HepG2 (cell line): Measurements from ENCODE around the gene BPIFB6. TPM values are rescaled to one million over a fixed set of nuclear protein-coding genes. Genes with fewer than 3 reads are reported as not detected.

Experiments
- ATAC-seq: fragments of 200-7000 bp; cut with Tn5 transposase; 3 replicates; pipeline ENCODE4 v1.9.1; 2020; ENCODE audit warnings: mild to moderate bottlenecking, moderate library complexity
- BruUV-seq: library from RNA; stranded (reverse); fragments of 400-500 nt; replicated peaks from 2 replicates; lab custom pipeline; 2021; lab: Mats Ljungman, UMichigan
- CTCF ChIA-PET: fragments of 300-600 bp; formaldehyde crosslinking; extraction: SDS; loops from one replicate; lab custom pipeline; 2021; ENCODE audit warnings: low total read pairs, inconsistent platforms, low intra/inter-chr PET ratio; lab: Yijun Ruan, JAX
- POLR2A ChIA-PET: fragments of 350-600 bp; sonication (Branson Sonifier 250); formaldehyde crosslinking; loops from one replicate; lab custom pipeline; 2020; ENCODE audit warnings: antibody characterized with exemption, inconsistent platforms; lab: Yijun Ruan, JAX
- DNase-seq: peaks from one replicate; pipeline ENCODE4 v3.0.0-alpha.2; 2015; ENCODE audit warnings: low spot score
- FAIRE-seq: peaks from 3 replicates; lab custom pipeline; 2011; peaks lifted over from hg19 to GRCh38; lab: Jason Lieb, UNC
- H2AFZ ChIP-seq: one replicate; pipeline ENCODE4 v1.6.1; 2011; ENCODE audit warnings: low read length, inconsistent platforms
- H3K27ac ChIP-seq: fragments of 300-600 bp; 3 replicates; pipeline ENCODE4 v1.8.0; 2011; ENCODE audit warnings: mixed run types, mild to moderate bottlenecking, mixed read lengths, low read length, inconsistent platforms; ENCODE audit not compliant: insufficient read depth; ENCODE audit errors: extremely low read length
- H3K27me3 ChIP-seq, 2 experiments: fragments of 200-600 bp in 1 of 2; 2 replicates in 1 of 2; 3 replicates in 1 of 2; pipeline versions ENCODE4 v1.6.0 to v1.8.0; 2011; ENCODE audit warnings: low read length in 2 of 2, mild to moderate bottlenecking in 2 of 2, moderate library complexity in 2 of 2, inconsistent platforms in 1 of 2; ENCODE audit not compliant: insufficient read depth in 2 of 2, control insufficient read depth in 1 of 2
- H3K36me3 ChIP-seq, 2 experiments: fragments of 200-600 bp in 1 of 2; replicated peaks in 1 of 2; 2 replicates in 1 of 2; 3 replicates in 1 of 2; pipeline versions ENCODE4 v1.5.1 to v1.8.0; 2011; ENCODE audit warnings: low read length in 2 of 2, inconsistent platforms in 1 of 2; ENCODE audit not compliant: insufficient read depth in 2 of 2, control insufficient read depth in 1 of 2
- H3K4me1 ChIP-seq: 2 replicates; pipeline ENCODE4 v1.5.1; 2012; ENCODE audit warnings: low read length, inconsistent platforms; ENCODE audit not compliant: insufficient read depth
- H3K4me2 ChIP-seq: 2 replicates; pipeline ENCODE4 v1.6.0; 2011; ENCODE audit warnings: low read depth, low read length, inconsistent platforms
- H3K4me3 ChIP-seq, 3 experiments: fragments of 200-600 bp in 1 of 3; sonication (generic), shearing (Covaris generic) in 1 of 3; replicated peaks in 1 of 3; 2 replicates each; pipeline ENCODE4 v1.5.1; 2011 to 2016; ENCODE audit warnings: low read length in 3 of 3, inconsistent platforms in 2 of 3, low read depth in 2 of 3, mild to moderate bottlenecking in 2 of 3, control low read depth in 1 of 3, mixed read lengths in 1 of 3; ENCODE audit not compliant: insufficient read depth in 1 of 3
- H3K79me2 ChIP-seq: one replicate; pipeline ENCODE4 v1.6.1; 2011; ENCODE audit warnings: low read length, inconsistent platforms; ENCODE audit not compliant: insufficient read depth
- H3K9ac ChIP-seq: 2 replicates; pipeline ENCODE4 v1.6.0; 2011; ENCODE audit warnings: mild to moderate bottlenecking, low read depth, low read length, inconsistent platforms; ENCODE audit not compliant: insufficient read depth
- H3K9me3 ChIP-seq: 2 replicates; pipeline ENCODE4 v1.5.1; 2012; ENCODE audit warnings: mild to moderate bottlenecking, low read length
- H4K20me1 ChIP-seq: 2 replicates; pipeline ENCODE4 v1.6.0; 2011; ENCODE audit warnings: inconsistent platforms, mild to moderate bottlenecking, low read length, moderate library complexity; ENCODE audit not compliant: insufficient read depth
- BHLHE40 ChIP-seq: IDR thresholded peaks from 2 replicates; pipeline ENCODE4 v1.6.1; 2011; ENCODE audit warnings: low read length, improper control_type of control experiment
- CTCF ChIP-seq: sonication (generic); formaldehyde crosslinking; IDR thresholded peaks from 2 replicates; pipeline ENCODE4 v1.5.0; 2020; ENCODE audit warnings: mild to moderate bottlenecking, missing genetic modification reagents, moderate library complexity
- FOXA1 ChIP-seq, 2 experiments: fragments of 450-650 bp in 1 of 2; sonication (generic) in 1 of 2; formaldehyde crosslinking in 1 of 2; IDR thresholded peaks; 2 replicates each; pipeline versions ENCODE4 v1.4.0 to v1.6.1; 2016 to 2020; ENCODE audit warnings: missing genetic modification reagents in 1 of 2
- MED8 ChIP-seq: sonication (generic); formaldehyde crosslinking; IDR thresholded peaks from 2 replicates; pipeline ENCODE4 v1.8.1; 2023; ENCODE audit warnings: mild to moderate bottlenecking, missing genetic modification reagents; ENCODE audit not compliant: insufficient replicate concordance
- NONO ChIP-seq, 2 experiments: fragments of 450-650 bp in 1 of 2; sonication (generic) in 1 of 2; formaldehyde crosslinking in 1 of 2; IDR thresholded peaks in 1 of 2; conservative IDR thresholded peaks in 1 of 2; 2 replicates each; pipeline versions ENCODE4 v1.6.1 to v1.8.0; 2017 to 2022; ENCODE audit warnings: mild to moderate bottlenecking in 1 of 2, missing genetic modification reagents in 1 of 2, moderate library complexity in 1 of 2
- SP1 ChIP-seq, 2 experiments: fragments of 450-650 bp in 1 of 2; sonication (generic) in 1 of 2; formaldehyde crosslinking in 1 of 2; IDR thresholded peaks; 2 replicates each; pipeline versions ENCODE4 v1.4.0 to v1.6.1; 2016 to 2020; ENCODE audit warnings: missing genetic modification reagents in 1 of 2
- TBP ChIP-seq: sonication (generic); formaldehyde crosslinking; IDR thresholded peaks from 2 replicates; pipeline ENCODE4 v1.5.0; 2020; ENCODE audit warnings: missing genetic modification reagents
- TFDP2 ChIP-seq: sonication (generic); formaldehyde crosslinking; IDR thresholded peaks from 2 replicates; pipeline ENCODE4 v1.4.0; 2020; ENCODE audit warnings: missing genetic modification reagents
- ZBTB37 ChIP-seq: sonication (generic); formaldehyde crosslinking; IDR thresholded peaks from 2 replicates; pipeline ENCODE4 v1.4.0; 2020; ENCODE audit warnings: mild to moderate bottlenecking, missing genetic modification reagents
- ZKSCAN1 ChIP-seq: fragments of 150-350 bp; IDR thresholded peaks from 2 replicates; pipeline ENCODE4 v1.6.1; 2014; ENCODE audit warnings: low read length
- ZKSCAN8 ChIP-seq: IDR thresholded peaks from 2 replicates; pipeline ENCODE4 v1.6.1; 2016; ENCODE audit warnings: borderline replicate concordance, missing genetic modification reagents, missing compliant biosample characterization
- ZNF24 ChIP-seq: fragments of 450-650 bp; IDR thresholded peaks from 2 replicates; pipeline ENCODE4 v1.6.1; 2017; ENCODE audit warnings: antibody characterized with exemption, mild to moderate bottlenecking
- whole genome bisulfite sequencing: methylation state at CpG from one replicate; pipeline ENCODE4 v1.1.6; 2017; ENCODE audit warnings: low lambda C conversion rate; 5-methylcytosine and 5-hydroxymethylcytosine counted together
- in situ Hi-C: cut with HindIII; loops from 2 replicates; pipeline ENCODE4 v1.10.0; 2017; ENCODE audit warnings: low pct_unique_long_range_greater_than_20kb; ENCODE audit not compliant: extremely low pct_ligation_motif_present
- intact Hi-C: fragments of 100-400 bp; cut with micrococcal nuclease; formaldehyde crosslinking; loops from one replicate; pipeline ENCODE4 v1.10.0; 2022; ENCODE audit not compliant: unreplicated experiment
- polyA plus RNA-seq, 8 experiments: library from polyadenylated mRNA; depleted of rRNA in 3 of 8; stranded (reverse) in 7 of 8; unstranded in 1 of 8; fragments of >200 nt; fragmentation: Illumina TruSeq in 4 of 8; extraction: Trizol in 4 of 8; gene quantifications; 2 replicates each; pipeline versions ENCODE4 v1.2.1 to v1.2.3, GENCODE V29; 2011 to 2016; ENCODE audit warnings: low read depth in 4 of 8, missing spikeins in 1 of 8, mixed read lengths in 1 of 8; ENCODE audit not compliant: insufficient read depth in 1 of 8
- total RNA-seq, 5 experiments: library from RNA; depleted of rRNA; stranded (reverse); fragments of >200 nt; fragmentation: Illumina TruSeq; extraction: Trizol; gene quantifications; 2 replicates each; pipeline ENCODE4 v1.2.3, GENCODE V29; 2016; ENCODE audit warnings: low read depth in 1 of 5

The BPIFB6 gene
- total and polyA plus RNA-seq, 2 of the 13 experiments (the other 11 are each of a cell fraction or from before 2014, with no cell fraction given) = 0.13 to 1.7 TPM

- Histone ChIP-seq H2AFZ (no peak overlapping the region), H3K36me3 (no peaks in the 10 kb centered on the region), H3K79me2 (no peaks in the 10 kb centered on the region), H3K4me2 (no peak overlapping the region), H3K27me3 (peaks cover 0 to 19% of the 10 kb centered on the region in 2 experiments; a peak in 3 of 5 replicates), H3K9ac (no peak overlapping the region), H3K4me1 (peaks cover 20% of the 10 kb centered on the region), H3K27ac (no peak overlapping the region), H3K9me3 (no peaks in the 10 kb centered on the region), H4K20me1 (peaks cover 4% of the 10 kb centered on the region; the same call in 1 of the 2 replicates), H3K4me3 (no peak overlapping the region)
- TF ChIP-seq FOXA1 (IDR thresholded peaks at IDR 0.05) = no peak
- peak; percentile 41; the same call in 1 of the 2 replicates for TF ChIP-seq FOXA1 (CRISPR knock-in tag; IDR thresholded peaks at IDR 0.05)
- no peak for TF ChIP-seq NONO (IDR thresholded peaks at IDR 0.05)
- TF ChIP-seq NONO (CRISPR knock-in tag; conservative IDR thresholded peaks at IDR 0.05) = 0 out of 2 replicates have a peak, but pooled peaks have one; percentile 5
- TF ChIP-seq BHLHE40 = peak; percentile 26; the same call in 1 of the 2 replicates
- 0 out of 2 replicates have a peak, but pooled peaks have one; percentile 10 for TF ChIP-seq ZNF24
- peak; percentile 86 for TF ChIP-seq ZKSCAN1
- 0 out of 2 replicates have a peak, but pooled peaks have one; percentile 27 for TF ChIP-seq ZBTB37 (CRISPR knock-in tag)
- TF ChIP-seq SP1 (IDR thresholded peaks at IDR 0.05) = no peak
- no peak for TF ChIP-seq SP1 (CRISPR knock-in tag; IDR thresholded peaks at IDR 0.05)
- TF ChIP-seq TFDP2 (CRISPR knock-in tag) = no peak
- no peak for TF ChIP-seq TBP (CRISPR knock-in tag)
- peak; percentile 65; the same call in 1 of the 2 replicates for TF ChIP-seq ZKSCAN8 (CRISPR knock-in tag)
- peak; percentile 38 for TF ChIP-seq MED8 (CRISPR knock-in tag)
- 0 out of 2 replicates have a peak, but pooled peaks have one; percentile 4 for TF ChIP-seq CTCF (CRISPR knock-in tag)
- BruUV-seq = no TSS peak
- intact Hi-C loops = no loop called here
- CTCF ChIA-PET = no interaction called here
- in situ Hi-C loops = no loop called here
- WGBS = 19% methylated on average over 7 of the region's 7 CpGs
- POLR2A ChIA-PET = interaction anchor here (1.4 kb wide), 1 partner anchor 15 kb away, joined by 3 read pairs; no protein-coding TSS in a partner anchor
- FAIRE-seq = no peak
- peak; percentile 39 for ATAC-seq
- DNase-seq = no peak
These were observed 2.6 kb upstream of the BPIFB6 start for GRCh38 chr20:33028875-33029274.
